Measurements from ENCODE around the gene PRR15L. TPM values are rescaled to one million over a fixed set of nuclear protein-coding genes. Genes with fewer than 3 reads are reported as not detected.

PRR15L gene
- polyA plus RNA-seq, 3 donors, result not detected

- Mint-ChIP-seq H3K9me3 (no peaks in the 10 kb centered on the region), H3K27me3 (ENCODE audit: low read depth in 3 of 3) (peaks cover 0 to 3% (median 2%) of the 10 kb centered on the region in 3 donors), H3K36me3 (peaks cover 45 to 61% of the 10 kb centered on the region in 2 donors), H3K27ac (peak overlapping the region in 1 of 7 donors; percentile 31), H3K4me3 (no peak overlapping the region), H3K4me1 (peaks cover 20% of the 10 kb centered on the region)
- H4K20me1 ChIP-seq (ENCODE audit: insufficient read depth, low read length), result peaks cover 26% of the 10 kb centered on the region
- peaks cover 12 to 15% of the 10 kb centered on the region in 2 donors for H3K4me1 ChIP-seq (ENCODE audit: control insufficient read depth in 1 of 2, insufficient read depth in 2 of 2, low read length in 2 of 2)
- H3K4me3 ChIP-seq (replicated peaks in 1 of 3; ENCODE audit: low read depth in 2 of 3, low read length in 3 of 3), result no peak overlapping the region
- 100% methylated on average over 1 of the region's 2 CpGs for WGBS (ENCODE audit: insufficient coverage)
- H3K27ac ChIP-seq (ENCODE audit: low read depth in 1 of 2, low read length in 2 of 2), result no peak overlapping the region
- intact Hi-C loops (cut with micrococcal nuclease), result no loop called here
- peak overlapping the region; percentile 36 for H3K4me2 ChIP-seq (replicated peaks; ENCODE audit: extremely low read depth, low read length, poor library complexity, severe bottlenecking)
- no peak overlapping the region for H2AFZ ChIP-seq (ENCODE audit: insufficient read depth, low read depth, low read length, poor library complexity, severe bottlenecking)
- no peak for TF ChIP-seq CTCF (IDR thresholded peaks at IDR 0.05)
- no peak for DNase-seq
- no peak overlapping the region for H3K9ac ChIP-seq (ENCODE audit: insufficient read depth, low read length, poor library complexity, severe bottlenecking)
- H3K9me3 ChIP-seq (replicated peaks in 1 of 2; ENCODE audit: control insufficient read depth in 1 of 2, insufficient read depth in 1 of 2, low read length in 2 of 2), result no peaks in the 10 kb centered on the region
- peaks cover 32 to 42% of the 10 kb centered on the region in 2 donors for H3K36me3 ChIP-seq (replicated peaks in 1 of 2; ENCODE audit: control insufficient read depth in 1 of 2, insufficient read depth in 2 of 2, low read length in 2 of 2)
- no peaks in the 10 kb centered on the region for H3K27me3 ChIP-seq (ENCODE audit: control insufficient read depth in 2 of 2, insufficient read depth in 2 of 2, low read length in 2 of 2)
- peaks cover 5% of the 10 kb centered on the region for H3K79me2 ChIP-seq (ENCODE audit: insufficient read depth, low read length)
Measured at GRCh38 chr17:47917581-47917980, 40.1 kb downstream of the PRR15L start.

- Histone ChIP-seq H4K20me1 (ENCODE audit: insufficient read depth, low read length) (peaks cover 34% of the 10 kb centered on the region), H3K9me3 (replicated peaks in 1 of 2; ENCODE audit: control insufficient read depth in 1 of 2, insufficient read depth in 1 of 2, low read length in 2 of 2) (no peaks in the 10 kb centered on the region), H3K27me3 (ENCODE audit: control insufficient read depth in 2 of 2, insufficient read depth in 2 of 2, low read length in 2 of 2) (no peaks in the 10 kb centered on the region), H3K4me2 (replicated peaks; ENCODE audit: extremely low read depth, low read length, poor library complexity, severe bottlenecking) (no peak overlapping the region), H3K79me2 (ENCODE audit: insufficient read depth, low read length) (peaks cover 13% of the 10 kb centered on the region), H3K36me3 (replicated peaks in 1 of 2; ENCODE audit: control insufficient read depth in 1 of 2, insufficient read depth in 2 of 2, low read length in 2 of 2) (peaks cover 27 to 38% of the 10 kb centered on the region in 2 donors), H3K9ac (ENCODE audit: insufficient read depth, low read length, poor library complexity, severe bottlenecking) (no peak overlapping the region), H3K27ac (ENCODE audit: low read depth in 1 of 2, low read length in 2 of 2) (no peak overlapping the region), H3K4me3 (replicated peaks in 1 of 3; ENCODE audit: low read depth in 2 of 3, low read length in 3 of 3) (no peak overlapping the region), H2AFZ (ENCODE audit: insufficient read depth, low read depth, low read length, poor library complexity, severe bottlenecking) (no peak overlapping the region), H3K4me1 (ENCODE audit: control insufficient read depth in 1 of 2, insufficient read depth in 2 of 2, low read length in 2 of 2) (peaks cover 12 to 15% of the 10 kb centered on the region in 2 donors)
- DNase-seq, result no peak
- peaks cover 0 to 3% (median 2%) of the 10 kb centered on the region in 3 donors for H3K27me3 Mint-ChIP-seq (ENCODE audit: low read depth in 3 of 3)
- H3K36me3 Mint-ChIP-seq, result peaks cover 45 to 61% of the 10 kb centered on the region in 2 donors
- peaks cover 20% of the 10 kb centered on the region for H3K4me1 Mint-ChIP-seq
- H3K9me3 Mint-ChIP-seq, result no peaks in the 10 kb centered on the region
- intact Hi-C loops (cut with micrococcal nuclease), result no loop called here
- no peak overlapping the region for H3K27ac Mint-ChIP-seq
- TF ChIP-seq CTCF (IDR thresholded peaks at IDR 0.05), result no peak
- 99% methylated on average over 8 of the region's 19 CpGs for WGBS (ENCODE audit: insufficient coverage)
- no peak overlapping the region for H3K4me3 Mint-ChIP-seq
Measured at GRCh38 chr17:47916489-47917208, 41.0 kb downstream of the PRR15L start.
